GM12878 (cell line): ENCODE results near the gene WDR31.
"Not testable (repeated sequence)": the region's sequence is repeated elsewhere in the genome, so short reads cannot be mapped to it uniquely, and the experiment has no call there.

Source experiments
- NRF1 ChIP-seq: conservative IDR thresholded peaks from 2 replicates; pipeline ENCODE4 v1.6.1; 2011; ENCODE audit warnings: mild to moderate bottlenecking, low read depth, low read length, improper control_type of control experiment
- POLR2A ChIP-seq: IDR thresholded peaks from 2 replicates; pipeline ENCODE4 v1.6.1; 2011; ENCODE audit warnings: low read depth, mild to moderate bottlenecking, low read length
- RAD21 ChIP-seq: IDR thresholded peaks from 2 replicates; pipeline ENCODE4 v1.6.1; 2011; ENCODE audit warnings: mild to moderate bottlenecking, low read depth, low read length, moderate library complexity; ENCODE audit not compliant: insufficient read depth
- SIX5 ChIP-seq: IDR thresholded peaks from 2 replicates; pipeline ENCODE4 v1.6.1; 2011; ENCODE audit warnings: mild to moderate bottlenecking, low read depth, low read length, moderate library complexity; ENCODE audit not compliant: severe bottlenecking
- TF ChIP-seq, protein P1 (sequence below): IDR thresholded peaks from 2 replicates; pipeline ENCODE4 v1.6.1; 2012; ENCODE audit warnings: mild to moderate bottlenecking, low read depth, low read length
- TF ChIP-seq, protein P2 (sequence below): IDR thresholded peaks from 2 replicates; pipeline ENCODE4 v1.6.1; 2012; ENCODE audit warnings: low read depth, low read length, improper control_type of control experiment
- TF ChIP-seq, protein P3 (sequence below): IDR thresholded peaks from 2 replicates; pipeline ENCODE4 v1.6.1; 2011; ENCODE audit warnings: borderline replicate concordance, low read depth, mild to moderate bottlenecking, moderate library complexity, mixed read lengths, low read length; ENCODE audit not compliant: insufficient read depth; ENCODE audit errors: extremely low read length
- TF ChIP-seq, protein P4 (sequence below), 3 experiments: IDR thresholded peaks in 2 of 3; conservative IDR thresholded peaks in 1 of 3; 2 replicates each; pipeline ENCODE4 v1.5.1; 2011; ENCODE audit warnings: low read depth in 3 of 3, low read length in 3 of 3, mild to moderate bottlenecking in 3 of 3, control low read depth in 2 of 3, moderate library complexity in 2 of 3, inconsistent platforms in 1 of 3, mixed read lengths in 1 of 3; ENCODE audit not compliant: control insufficient read depth in 2 of 3, insufficient read depth in 1 of 3; ENCODE audit errors: extremely low read depth in 1 of 3

GRCh38 chr9:113365652-113366051 lies 25.6 kb upstream of the WDR31 start:
- TF ChIP-seq, protein P1, sequence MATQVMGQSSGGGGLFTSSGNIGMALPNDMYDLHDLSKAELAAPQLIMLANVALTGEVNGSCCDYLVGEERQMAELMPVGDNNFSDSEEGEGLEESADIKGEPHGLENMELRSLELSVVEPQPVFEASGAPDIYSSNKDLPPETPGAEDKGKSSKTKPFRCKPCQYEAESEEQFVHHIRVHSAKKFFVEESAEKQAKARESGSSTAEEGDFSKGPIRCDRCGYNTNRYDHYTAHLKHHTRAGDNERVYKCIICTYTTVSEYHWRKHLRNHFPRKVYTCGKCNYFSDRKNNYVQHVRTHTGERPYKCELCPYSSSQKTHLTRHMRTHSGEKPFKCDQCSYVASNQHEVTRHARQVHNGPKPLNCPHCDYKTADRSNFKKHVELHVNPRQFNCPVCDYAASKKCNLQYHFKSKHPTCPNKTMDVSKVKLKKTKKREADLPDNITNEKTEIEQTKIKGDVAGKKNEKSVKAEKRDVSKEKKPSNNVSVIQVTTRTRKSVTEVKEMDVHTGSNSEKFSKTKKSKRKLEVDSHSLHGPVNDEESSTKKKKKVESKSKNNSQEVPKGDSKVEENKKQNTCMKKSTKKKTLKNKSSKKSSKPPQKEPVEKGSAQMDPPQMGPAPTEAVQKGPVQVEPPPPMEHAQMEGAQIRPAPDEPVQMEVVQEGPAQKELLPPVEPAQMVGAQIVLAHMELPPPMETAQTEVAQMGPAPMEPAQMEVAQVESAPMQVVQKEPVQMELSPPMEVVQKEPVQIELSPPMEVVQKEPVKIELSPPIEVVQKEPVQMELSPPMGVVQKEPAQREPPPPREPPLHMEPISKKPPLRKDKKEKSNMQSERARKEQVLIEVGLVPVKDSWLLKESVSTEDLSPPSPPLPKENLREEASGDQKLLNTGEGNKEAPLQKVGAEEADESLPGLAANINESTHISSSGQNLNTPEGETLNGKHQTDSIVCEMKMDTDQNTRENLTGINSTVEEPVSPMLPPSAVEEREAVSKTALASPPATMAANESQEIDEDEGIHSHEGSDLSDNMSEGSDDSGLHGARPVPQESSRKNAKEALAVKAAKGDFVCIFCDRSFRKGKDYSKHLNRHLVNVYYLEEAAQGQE: not testable (repeated sequence)
- TF ChIP-seq POLR2A, NRF1, RAD21, SIX5: not testable (repeated sequence)
- TF ChIP-seq, protein P2, sequence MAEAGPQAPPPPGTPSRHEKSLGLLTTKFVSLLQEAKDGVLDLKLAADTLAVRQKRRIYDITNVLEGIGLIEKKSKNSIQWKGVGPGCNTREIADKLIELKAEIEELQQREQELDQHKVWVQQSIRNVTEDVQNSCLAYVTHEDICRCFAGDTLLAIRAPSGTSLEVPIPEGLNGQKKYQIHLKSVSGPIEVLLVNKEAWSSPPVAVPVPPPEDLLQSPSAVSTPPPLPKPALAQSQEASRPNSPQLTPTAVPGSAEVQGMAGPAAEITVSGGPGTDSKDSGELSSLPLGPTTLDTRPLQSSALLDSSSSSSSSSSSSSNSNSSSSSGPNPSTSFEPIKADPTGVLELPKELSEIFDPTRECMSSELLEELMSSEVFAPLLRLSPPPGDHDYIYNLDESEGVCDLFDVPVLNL: not testable (repeated sequence)
- TF ChIP-seq, protein P3, sequence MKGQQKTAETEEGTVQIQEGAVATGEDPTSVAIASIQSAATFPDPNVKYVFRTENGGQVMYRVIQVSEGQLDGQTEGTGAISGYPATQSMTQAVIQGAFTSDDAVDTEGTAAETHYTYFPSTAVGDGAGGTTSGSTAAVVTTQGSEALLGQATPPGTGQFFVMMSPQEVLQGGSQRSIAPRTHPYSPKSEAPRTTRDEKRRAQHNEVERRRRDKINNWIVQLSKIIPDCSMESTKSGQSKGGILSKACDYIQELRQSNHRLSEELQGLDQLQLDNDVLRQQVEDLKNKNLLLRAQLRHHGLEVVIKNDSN: not testable (repeated sequence)
- TF ChIP-seq, protein P4, sequence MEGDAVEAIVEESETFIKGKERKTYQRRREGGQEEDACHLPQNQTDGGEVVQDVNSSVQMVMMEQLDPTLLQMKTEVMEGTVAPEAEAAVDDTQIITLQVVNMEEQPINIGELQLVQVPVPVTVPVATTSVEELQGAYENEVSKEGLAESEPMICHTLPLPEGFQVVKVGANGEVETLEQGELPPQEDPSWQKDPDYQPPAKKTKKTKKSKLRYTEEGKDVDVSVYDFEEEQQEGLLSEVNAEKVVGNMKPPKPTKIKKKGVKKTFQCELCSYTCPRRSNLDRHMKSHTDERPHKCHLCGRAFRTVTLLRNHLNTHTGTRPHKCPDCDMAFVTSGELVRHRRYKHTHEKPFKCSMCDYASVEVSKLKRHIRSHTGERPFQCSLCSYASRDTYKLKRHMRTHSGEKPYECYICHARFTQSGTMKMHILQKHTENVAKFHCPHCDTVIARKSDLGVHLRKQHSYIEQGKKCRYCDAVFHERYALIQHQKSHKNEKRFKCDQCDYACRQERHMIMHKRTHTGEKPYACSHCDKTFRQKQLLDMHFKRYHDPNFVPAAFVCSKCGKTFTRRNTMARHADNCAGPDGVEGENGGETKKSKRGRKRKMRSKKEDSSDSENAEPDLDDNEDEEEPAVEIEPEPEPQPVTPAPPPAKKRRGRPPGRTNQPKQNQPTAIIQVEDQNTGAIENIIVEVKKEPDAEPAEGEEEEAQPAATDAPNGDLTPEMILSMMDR (IDR thresholded peaks at IDR 0.05 in 2 of 3, conservative IDR thresholded peaks at IDR 0.05 in 1 of 3; ENCODE audit: control insufficient read depth in 2 of 3, extremely low read depth in 1 of 3, insufficient read depth in 1 of 3, low read depth in 3 of 3, low read length in 3 of 3): not testable (repeated sequence)
